Right ventricle myocardium inferior (tissue), 1 donor: ENCODE results near the gene KCNH1. TPM values are rescaled to one million over a fixed set of nuclear protein-coding genes. Genes with fewer than 3 reads are reported as not detected.

ENCODE experiments used
- ATAC-seq: fragments of 200-7000 bp; cut with Tn5 transposase; one replicate; pipeline ENCODE4 v1.9.1; 2020; ENCODE audit warnings: mild to moderate bottlenecking, moderate library complexity
- DNase-seq: peaks from one replicate; pipeline ENCODE4 v3.0.0; 2021; ENCODE audit errors: missing footprints
- intact Hi-C: fragments of 100-400 bp; cut with DNase I; formaldehyde crosslinking; loops from one replicate; pipeline ENCODE4 v1.11.0; 2022
- total RNA-seq: library from RNA; stranded (reverse); fragmentation: NEBNext Ultra II Directional; extraction: Animal tissue kit (Norgen Biotek cat#: 25700); gene quantifications from one replicate; pipeline ENCODE4 v1.2.1, GENCODE V29; 2021
- donor health status: DM: no; HTN: yes; CAD: no; lungs with severe emphysema.

The KCNH1 gene
- total RNA-seq, 1 donor from 2014 or later, result not detected

- intact Hi-C loops, result no loop called here
- DNase-seq (no peak), ATAC-seq (no peak)
Measured at GRCh38 chr1:210907251-210907805, 226.6 kb downstream of the KCNH1 start.

DNA sequence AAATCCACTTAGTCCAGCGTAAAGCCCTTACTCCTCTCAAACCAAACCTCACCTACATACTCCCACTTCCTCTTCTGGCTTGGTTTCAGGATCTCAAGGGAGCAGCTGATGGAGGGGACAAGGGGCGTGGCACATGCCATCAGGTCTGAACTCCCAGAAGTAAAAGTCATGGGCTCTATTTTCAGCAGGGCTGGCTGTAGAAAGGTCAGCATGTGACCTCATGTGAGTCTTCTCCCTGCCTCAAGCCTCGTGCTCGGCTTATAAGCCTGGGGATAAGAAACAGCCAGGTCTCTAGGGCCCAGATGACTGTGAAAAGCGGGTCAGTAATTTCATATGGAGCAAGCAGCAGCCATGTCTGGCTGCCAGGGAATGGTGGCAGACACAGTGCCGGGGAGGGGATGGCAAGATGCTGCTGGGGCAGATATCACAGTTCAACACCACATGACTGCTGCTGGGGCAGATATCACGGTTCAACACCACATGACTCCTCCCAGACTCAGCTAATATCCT lies 227.9 kb downstream of the KCNH1 start:
- ATAC-seq, result no peak
- intact Hi-C loops, result no loop called here

DNA sequence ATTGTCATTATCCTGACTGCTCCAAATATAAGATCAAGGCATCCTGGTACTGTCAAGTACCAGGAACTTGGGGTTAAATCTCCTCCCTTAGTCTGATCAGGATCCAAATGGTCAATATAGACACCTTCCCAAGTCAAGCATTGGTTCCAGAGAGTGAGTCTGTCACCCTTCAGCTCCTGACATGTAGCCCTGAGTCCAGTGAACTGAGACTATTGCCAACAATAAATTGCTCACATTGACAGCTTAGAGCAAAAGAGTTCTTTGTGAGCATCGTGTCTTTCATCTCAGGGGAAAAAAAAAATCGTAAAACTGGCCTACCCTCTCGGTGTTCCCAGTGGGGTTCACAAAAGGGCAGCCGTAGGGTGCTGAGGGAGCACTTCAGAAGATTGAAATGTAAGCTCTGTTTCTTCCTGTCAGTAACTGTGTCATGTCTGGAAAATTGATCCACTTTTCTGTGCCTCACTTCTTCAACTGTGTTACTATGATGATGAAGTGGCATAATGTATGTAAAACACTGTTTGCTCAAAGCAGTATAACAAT lies 228.5 kb downstream of the KCNH1 start:
- DNase-seq, result no peak
- ATAC-seq, result no peak
- intact Hi-C loops, result no loop called here

More for the DNA sequence above, 227.9 kb downstream of the KCNH1 start:
- no peak for DNase-seq

GRCh38 chr1:210901981-210902770 lies 231.8 kb downstream of the KCNH1 start:
- ATAC-seq (no peak), DNase-seq (no peak)
- intact Hi-C loops, result no loop called here

DNA sequence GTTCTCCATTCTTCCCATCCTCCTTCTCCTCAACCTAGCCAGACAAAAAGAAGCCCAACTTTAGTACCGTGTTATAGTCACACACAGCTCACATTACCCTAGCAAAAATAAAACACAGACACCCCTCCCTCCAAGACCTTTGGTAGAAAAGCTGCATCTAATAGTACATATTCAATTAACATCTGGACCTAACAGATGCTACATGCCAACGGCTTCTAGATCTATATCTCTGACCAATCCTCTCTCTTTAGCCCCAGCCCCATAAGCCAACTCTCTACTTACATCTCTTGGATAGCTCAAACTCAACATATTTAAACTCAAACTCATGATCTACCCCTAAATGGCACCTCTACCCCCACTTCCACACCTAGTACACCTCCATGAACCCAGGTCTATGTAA lies 233.1 kb downstream of the KCNH1 start:
- intact Hi-C loops, result no loop called here
- ATAC-seq, result no peak
- DNase-seq, result no peak

- no peak for ATAC-seq
- intact Hi-C loops, result no loop called here
- no peak for DNase-seq
Measured at GRCh38 chr1:210900079-210900478, 233.9 kb downstream of the KCNH1 start.

DNA sequence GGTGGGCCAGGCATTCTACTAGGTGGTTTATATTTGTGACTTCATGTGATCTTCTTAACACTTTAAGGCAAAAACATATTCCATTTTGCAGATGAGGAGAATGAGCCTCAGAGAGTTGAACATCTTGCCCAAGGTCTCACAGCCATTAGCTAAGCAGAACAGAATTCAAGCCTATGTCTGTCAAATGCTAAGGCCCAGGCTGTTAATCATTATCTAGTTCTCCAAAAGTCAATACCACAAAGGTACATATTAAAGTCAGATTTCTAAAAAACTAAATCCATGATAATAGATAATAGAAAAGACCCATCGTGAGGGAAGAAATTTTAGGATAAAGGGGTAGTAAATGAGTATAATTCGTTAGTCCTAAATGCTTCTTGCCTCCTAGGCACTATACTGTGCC lies 234.3 kb downstream of the KCNH1 start:
- intact Hi-C loops, result no loop called here
- no peak for ATAC-seq

DNA sequence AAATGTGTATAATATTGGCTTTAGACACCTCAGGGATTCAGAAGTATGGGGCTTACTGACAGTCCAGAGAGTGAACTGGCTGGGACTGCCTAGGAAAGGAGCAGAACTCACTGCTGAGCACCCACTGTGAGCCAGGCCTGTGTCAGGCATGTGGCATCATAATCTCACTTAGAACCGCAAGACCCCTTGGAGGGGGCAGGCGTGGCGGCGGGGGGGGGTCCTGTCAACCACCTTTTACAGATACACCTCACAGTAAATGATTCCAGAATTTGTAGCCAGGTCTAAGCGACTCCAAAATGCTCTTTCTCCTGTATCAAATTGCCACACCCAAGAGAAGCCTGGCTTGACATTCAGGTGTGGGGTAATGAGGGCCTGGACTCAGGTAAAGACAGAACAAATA lies 235.5 kb downstream of the KCNH1 start:
- intact Hi-C loops, result no loop called here
- ATAC-seq (no peak), DNase-seq (no peak)

More for the DNA sequence above, 234.3 kb downstream of the KCNH1 start:
- DNase-seq, result no peak

DNA sequence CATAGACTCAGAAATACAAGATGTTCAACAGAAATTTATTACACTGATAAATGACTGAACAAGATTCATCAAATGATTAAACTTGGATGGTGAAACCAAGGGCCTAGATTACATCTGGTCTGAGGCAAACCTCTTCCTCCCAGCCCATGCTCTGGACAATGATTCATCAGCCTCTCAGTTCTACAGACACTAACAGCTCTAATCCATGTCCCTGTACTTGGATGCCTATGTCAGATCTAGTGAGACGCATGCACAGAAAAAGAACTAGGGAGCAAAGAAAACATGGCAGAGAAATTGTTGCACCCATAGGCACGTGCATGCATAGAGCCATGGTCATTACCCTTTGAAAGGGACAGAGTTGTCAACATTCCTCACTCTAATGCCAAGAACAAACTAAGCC lies 250.1 kb downstream of the KCNH1 start:
- DNase-seq, result no peak
- no peak for ATAC-seq
- intact Hi-C loops, result no loop called here

GRCh38 chr1:210882414-210883221 lies 251.3 kb downstream of the KCNH1 start:
- intact Hi-C loops, result no loop called here
- ATAC-seq, result no peak

DNA sequence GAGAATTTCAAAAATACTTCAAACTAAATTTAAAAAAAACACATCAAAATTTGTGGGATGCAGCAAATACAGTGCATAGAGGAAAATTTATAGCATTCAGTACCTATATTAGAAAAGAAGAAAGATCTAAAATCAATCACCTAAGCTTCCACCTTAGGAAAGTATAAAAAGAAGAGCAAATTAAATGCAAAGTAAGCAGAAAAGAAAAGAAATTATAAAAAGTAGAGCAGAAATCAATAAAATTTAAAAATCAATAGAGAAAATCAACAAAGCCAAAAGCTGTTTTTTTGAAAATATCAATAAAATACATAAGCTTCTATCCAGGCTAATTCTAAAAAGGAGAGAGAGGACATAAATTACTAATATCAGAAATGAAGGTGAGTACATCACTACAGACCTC lies 255.4 kb downstream of the KCNH1 start:
- ATAC-seq (no peak), DNase-seq (no peak)
- intact Hi-C loops, result no loop called here

More at GRCh38 chr1:210882414-210883221, 251.3 kb downstream of the KCNH1 start:
- DNase-seq, result no peak

- DNase-seq (no peak), ATAC-seq (no peak)
- intact Hi-C loops, result no loop called here
Measured at GRCh38 chr1:210876275-210876674, 257.7 kb downstream of the KCNH1 start.

GRCh38 chr1:210866532-210866931 lies 267.4 kb downstream of the KCNH1 start:
- no peak for ATAC-seq
- DNase-seq, result no peak
- intact Hi-C loops, result no loop called here

GRCh38 chr1:210857705-210858104 lies 276.2 kb downstream of the KCNH1 start:
- intact Hi-C loops, result no loop called here
- no peak for DNase-seq

GRCh38 chr1:210857146-210857663 lies 276.7 kb downstream of the KCNH1 start:
- no peak for ATAC-seq
- intact Hi-C loops, result no loop called here
- DNase-seq, result no peak

More at GRCh38 chr1:210857705-210858104, 276.2 kb downstream of the KCNH1 start:
- no peak for ATAC-seq

DNA sequence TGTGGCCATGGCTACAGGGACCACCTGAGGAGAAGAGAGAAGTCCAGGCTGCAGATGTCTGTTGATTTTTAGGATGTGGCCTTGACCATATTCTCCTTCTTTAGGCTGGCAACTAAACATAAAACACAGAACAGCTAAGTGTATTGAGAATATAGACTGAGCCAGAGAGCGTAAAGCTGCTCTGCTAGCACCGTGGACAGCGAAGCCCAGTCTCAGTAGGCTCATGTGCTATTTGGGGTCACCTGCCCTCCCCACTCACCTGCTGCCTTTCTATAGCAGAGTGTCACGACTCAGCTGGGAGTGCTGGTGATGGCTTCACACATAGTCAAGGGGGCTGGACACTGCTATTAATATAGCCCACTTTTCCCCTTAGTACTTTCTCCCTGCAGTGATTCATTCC lies 278.5 kb downstream of the KCNH1 start:
- no peak for ATAC-seq
- no peak for DNase-seq
- intact Hi-C loops, result no loop called here

GRCh38 chr1:210853276-210853675 lies 280.7 kb downstream of the KCNH1 start:
- intact Hi-C loops, result no loop called here
- DNase-seq (no peak), ATAC-seq (no peak)

DNA sequence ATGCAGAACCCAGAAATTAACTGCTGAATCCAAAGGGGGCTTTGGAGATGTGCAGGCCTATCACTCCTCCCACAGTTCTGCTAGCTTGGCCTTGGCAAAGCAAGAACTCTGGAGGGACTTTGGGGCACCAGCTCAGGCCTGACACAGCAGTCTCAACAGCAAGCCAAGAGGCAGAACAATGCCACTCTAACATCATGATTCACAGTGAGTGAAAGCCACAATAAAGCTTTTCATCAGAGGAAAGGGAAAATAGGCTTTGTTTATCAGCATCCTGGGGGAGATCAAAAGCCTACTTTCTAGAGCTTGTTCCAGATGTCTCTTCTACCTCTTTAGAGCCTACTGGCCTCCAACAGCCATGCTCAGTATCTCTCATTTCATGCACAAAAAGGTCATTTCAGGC lies 283.4 kb downstream of the KCNH1 start:
- intact Hi-C loops, result no loop called here
- ATAC-seq (no peak), DNase-seq (no peak)

GRCh38 chr1:210848474-210848873 lies 285.5 kb downstream of the KCNH1 start:
- ATAC-seq (no peak), DNase-seq (no peak)
- intact Hi-C loops, result no loop called here
